ENCODE data around the gene ATP1B4. TPM values are rescaled to one million over a fixed set of nuclear protein-coding genes. Genes with fewer than 3 reads are reported as not detected.

ATP1B4 gene
- polyA plus RNA-seq, 3 donors, result 0.01 TPM; not detected in 2

GRCh38 chrX:120350450-120351138 is 11.3 kb upstream of the ATP1B4 start:
- no peaks in the 10 kb centered on the region for H3K4me1 ChIP-seq (ENCODE audit: control insufficient read depth in 1 of 2, insufficient read depth in 2 of 2, low read length in 2 of 2)
- no peak overlapping the region for H3K9ac ChIP-seq (ENCODE audit: insufficient read depth, low read length, poor library complexity, severe bottlenecking)
- H3K36me3 ChIP-seq (replicated peaks in 1 of 2; ENCODE audit: control insufficient read depth in 1 of 2, insufficient read depth in 2 of 2, low read length in 2 of 2), result no peaks in the 10 kb centered on the region
- no peak overlapping the region for H3K4me2 ChIP-seq (replicated peaks; ENCODE audit: extremely low read depth, low read length, poor library complexity, severe bottlenecking)
- peaks cover 0 to 10% (median 3%) of the 10 kb centered on the region in 7 donors for H3K9me3 Mint-ChIP-seq
- intact Hi-C loops (cut with micrococcal nuclease), result no loop called here
- H3K4me3 Mint-ChIP-seq, result no peak overlapping the region
- no CpG with 5 or more reads among the region's 4 CpGs for WGBS (ENCODE audit: insufficient coverage)
- no peaks in the 10 kb centered on the region for H3K36me3 Mint-ChIP-seq
- TF ChIP-seq CTCF (IDR thresholded peaks at IDR 0.05), result no peak
- no peaks in the 10 kb centered on the region for H3K79me2 ChIP-seq (ENCODE audit: insufficient read depth, low read length)
- no peak overlapping the region for H3K27ac ChIP-seq (ENCODE audit: low read depth in 1 of 2, low read length in 2 of 2)
- no peaks in the 10 kb centered on the region for H3K9me3 ChIP-seq (replicated peaks in 1 of 2; ENCODE audit: control insufficient read depth in 1 of 2, insufficient read depth in 1 of 2, low read length in 2 of 2)
- DNase-seq, result no peak
- H3K4me1 Mint-ChIP-seq, result no peaks in the 10 kb centered on the region
- H3K27me3 Mint-ChIP-seq (ENCODE audit: low read depth in 3 of 3), result peaks cover 0 to 2% (median 0%) of the 10 kb centered on the region in 3 donors
- no peak overlapping the region for H2AFZ ChIP-seq (ENCODE audit: insufficient read depth, low read depth, low read length, poor library complexity, severe bottlenecking)
- H3K27me3 ChIP-seq (ENCODE audit: control insufficient read depth in 2 of 2, insufficient read depth in 2 of 2, low read length in 2 of 2), result no peaks in the 10 kb centered on the region
- H3K4me3 ChIP-seq (replicated peaks in 1 of 3; ENCODE audit: low read depth in 2 of 3, low read length in 3 of 3), result no peak overlapping the region
- no peaks in the 10 kb centered on the region for H4K20me1 ChIP-seq (ENCODE audit: insufficient read depth, low read length)
- H3K27ac Mint-ChIP-seq, result no peak overlapping the region

GRCh38 chrX:120356084-120356483 is 5.8 kb upstream of the ATP1B4 start:
- Histone ChIP-seq H3K9ac (ENCODE audit: insufficient read depth, low read length, poor library complexity, severe bottlenecking) (no peak overlapping the region), H3K9me3 (replicated peaks in 1 of 2; ENCODE audit: control insufficient read depth in 1 of 2, insufficient read depth in 1 of 2, low read length in 2 of 2) (no peaks in the 10 kb centered on the region), H3K4me1 (ENCODE audit: control insufficient read depth in 1 of 2, insufficient read depth in 2 of 2, low read length in 2 of 2) (no peaks in the 10 kb centered on the region), H2AFZ (ENCODE audit: insufficient read depth, low read depth, low read length, poor library complexity, severe bottlenecking) (no peak overlapping the region), H3K4me3 (replicated peaks in 1 of 3; ENCODE audit: low read depth in 2 of 3, low read length in 3 of 3) (no peak overlapping the region), H3K79me2 (ENCODE audit: insufficient read depth, low read length) (no peaks in the 10 kb centered on the region), H3K4me2 (replicated peaks; ENCODE audit: extremely low read depth, low read length, poor library complexity, severe bottlenecking) (no peak overlapping the region), H3K27me3 (ENCODE audit: control insufficient read depth in 2 of 2, insufficient read depth in 2 of 2, low read length in 2 of 2) (no peaks in the 10 kb centered on the region), H3K27ac (ENCODE audit: low read depth in 1 of 2, low read length in 2 of 2) (no peak overlapping the region), H4K20me1 (ENCODE audit: insufficient read depth, low read length) (no peaks in the 10 kb centered on the region), H3K36me3 (replicated peaks in 1 of 2; ENCODE audit: control insufficient read depth in 1 of 2, insufficient read depth in 2 of 2, low read length in 2 of 2) (no peaks in the 10 kb centered on the region)
- no peak for DNase-seq
- Mint-ChIP-seq H3K36me3 (no peaks in the 10 kb centered on the region), H3K4me1 (no peaks in the 10 kb centered on the region), H3K27me3 (ENCODE audit: low read depth in 3 of 3) (peaks cover 2 to 5% (median 2%) of the 10 kb centered on the region in 3 donors), H3K27ac (no peak overlapping the region), H3K4me3 (no peak overlapping the region), H3K9me3 (peaks cover 0 to 2% (median 0%) of the 10 kb centered on the region in 7 donors)
- no CpG with 5 or more reads among the region's 3 CpGs for WGBS (ENCODE audit: insufficient coverage)
- intact Hi-C loops (cut with micrococcal nuclease), result no loop called here
- TF ChIP-seq CTCF (IDR thresholded peaks at IDR 0.05), result no peak
